K562 (cell line): ENCODE data around the gene MAP2K7. TPM values are rescaled to one million over a fixed set of nuclear protein-coding genes. Genes with fewer than 3 reads are reported as not detected.
A peak's percentile ranks its signal among the peaks of the same experiment; 100 is the strongest.

Source experiments
- ATF7 ChIP-seq: fragments of 450-650 bp; IDR thresholded peaks from 2 replicates; pipeline ENCODE4 v1.7.1; 2014; ENCODE audit warnings: mild to moderate bottlenecking, moderate library complexity
- ETV5 ChIP-seq: sonication (generic); formaldehyde crosslinking; IDR thresholded peaks from 2 replicates; pipeline ENCODE4 v1.4.0; 2020; ENCODE audit warnings: low read depth, mild to moderate bottlenecking, missing genetic modification reagents
- JUND ChIP-seq, 2 experiments: IDR thresholded peaks; 2 replicates in 1 of 2; 3 replicates in 1 of 2; pipeline ENCODE4 v1.6.1; 2011; ENCODE audit warnings: borderline replicate concordance in 2 of 2, low read depth in 2 of 2, low read length in 2 of 2, improper control_type of control experiment in 1 of 2, missing biosample characterization in 1 of 2, missing genetic modification characterization in 1 of 2, missing genetic modification reagents in 1 of 2
- MECOM ChIP-seq: fragments of 250-450 bp; sonication (Bioruptor Pico); IDR thresholded peaks from 2 replicates; pipeline ENCODE4 v1.8.0; 2022; ENCODE audit warnings: inconsistent platforms
- PHF8 ChIP-seq: fragments of 200-600 bp; sonication (generic); IDR thresholded peaks from 2 replicates; pipeline ENCODE4 v1.6.1; 2012; ENCODE audit warnings: mixed run types, mild to moderate bottlenecking, inconsistent platforms, low read length, moderate library complexity, borderline replicate concordance
- TGIF2 ChIP-seq: sonication (generic); formaldehyde crosslinking; IDR thresholded peaks from 2 replicates; pipeline ENCODE4 v1.8.1; 2022; ENCODE audit warnings: mild to moderate bottlenecking, missing genetic modification reagents, moderate library complexity
- TRIM28 ChIP-seq: fragments of 450-650 bp; IDR thresholded peaks from 2 replicates; pipeline ENCODE4 v1.6.1; 2017
- ZBTB7A ChIP-seq: IDR thresholded peaks from 2 replicates; pipeline ENCODE4 v1.6.1; 2011; ENCODE audit warnings: low read depth, mild to moderate bottlenecking, low read length, moderate library complexity, borderline replicate concordance; ENCODE audit not compliant: control insufficient read depth
- ZNF583 ChIP-seq: fragments of 250-450 bp; sonication (Bioruptor Pico); IDR thresholded peaks from 2 replicates; pipeline ENCODE4 v1.4.0; 2020
- ZNF584 ChIP-seq: fragments of 200-800 bp; sonication (Bioruptor generic); IDR thresholded peaks from 2 replicates; pipeline ENCODE4 v1.6.1; 2016; ENCODE audit warnings: low read depth, mild to moderate bottlenecking, missing genetic modification characterization, missing compliant biosample characterization
- ZNF644 ChIP-seq: fragments of 200-800 bp; sonication (Bioruptor generic); IDR thresholded peaks from 2 replicates; pipeline ENCODE4 v1.6.1; 2016; ENCODE audit warnings: low read depth, missing genetic modification characterization, missing compliant biosample characterization
- polyA plus RNA-seq, 8 experiments: library from polyadenylated mRNA; depleted of rRNA in 4 of 8; stranded (reverse) in 5 of 8; unstranded in 3 of 8; fragments of >200 nt; fragmentation: Nextera tagmentation in 2 of 8; fragmentation: Illumina TruSeq in 1 of 8; extraction: Ambion mirVana in 2 of 8; extraction: Trizol in 1 of 8; gene quantifications; 2 replicates each; pipeline versions ENCODE4 v1.2.1 to v1.2.3, GENCODE V29; 2011 to 2014; ENCODE audit warnings: inconsistent platforms in 1 of 8, missing spikeins in 1 of 8
- total RNA-seq, 7 experiments: library from RNA; depleted of rRNA in 6 of 7; stranded (reverse); fragments of >200 nt in 6 of 7; fragmentation: Illumina TruSeq in 2 of 7; extraction: Trizol in 2 of 7; gene quantifications; 2 replicates each; pipeline versions ENCODE4 v1.2.1 to v1.2.3, GENCODE V29; 2011 to 2021; ENCODE audit warnings: low replicate concordance in 1 of 7
- TF ChIP-seq, protein P1 (sequence below): fragments of 200-800 bp; sonication (Bioruptor generic); IDR thresholded peaks from 2 replicates; pipeline ENCODE4 v1.6.1; 2017; ENCODE audit warnings: missing genetic modification characterization, missing compliant biosample characterization
- TF ChIP-seq, protein P2 (sequence below), 2 experiments: fragments of 450-650 bp in 1 of 2; sonication (generic) in 1 of 2; formaldehyde crosslinking in 1 of 2; IDR thresholded peaks; 2 replicates each; pipeline versions ENCODE4 v1.7.1 to v1.9.0; 2016 to 2022; ENCODE audit warnings: inconsistent platforms in 1 of 2, mild to moderate bottlenecking in 1 of 2, missing genetic modification reagents in 1 of 2

The MAP2K7 gene
- total and polyA plus RNA-seq, 9 of the 15 experiments (the other 6 are each of a cell fraction or from before 2014, with no cell fraction given): 0.51 to 45.8 (median 14.1) TPM

DNA sequence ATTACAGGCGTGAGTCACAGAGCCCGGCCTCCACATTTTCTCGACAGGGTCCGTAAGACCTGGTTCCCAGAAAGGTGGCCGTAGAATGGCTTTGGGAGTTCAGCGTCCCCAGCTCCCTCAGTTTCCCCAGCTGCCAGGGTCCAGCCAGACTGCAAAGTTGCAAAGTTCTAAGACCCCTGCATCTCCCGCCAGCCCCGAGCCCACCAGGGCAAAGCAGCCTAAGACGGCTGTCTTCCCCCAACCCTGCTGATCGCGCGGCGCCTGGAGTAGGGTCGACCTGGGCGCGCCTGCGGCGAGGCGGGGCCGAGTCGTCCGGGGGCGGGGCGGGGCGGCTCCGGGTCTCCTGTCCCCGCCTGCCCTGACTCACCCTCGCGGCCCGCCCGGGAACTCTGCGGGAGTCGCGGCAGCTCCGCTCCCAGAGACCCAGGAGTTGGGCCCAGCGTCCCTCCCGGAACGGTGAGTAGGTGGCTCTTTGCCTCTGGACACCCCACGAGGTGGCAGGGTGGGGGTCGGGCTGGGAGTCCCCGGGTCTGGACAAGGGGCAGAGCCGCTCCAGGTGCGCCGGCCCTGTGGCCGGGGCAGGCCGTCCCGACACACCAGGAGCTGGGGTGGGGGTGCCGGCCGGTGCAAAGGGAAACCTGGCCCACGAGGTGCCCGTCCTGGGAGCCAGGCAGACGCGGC, 15.4 kb upstream of the MAP2K7 start, which contains the start of gene LRRC8E (continued):
- TF ChIP-seq, protein P1, sequence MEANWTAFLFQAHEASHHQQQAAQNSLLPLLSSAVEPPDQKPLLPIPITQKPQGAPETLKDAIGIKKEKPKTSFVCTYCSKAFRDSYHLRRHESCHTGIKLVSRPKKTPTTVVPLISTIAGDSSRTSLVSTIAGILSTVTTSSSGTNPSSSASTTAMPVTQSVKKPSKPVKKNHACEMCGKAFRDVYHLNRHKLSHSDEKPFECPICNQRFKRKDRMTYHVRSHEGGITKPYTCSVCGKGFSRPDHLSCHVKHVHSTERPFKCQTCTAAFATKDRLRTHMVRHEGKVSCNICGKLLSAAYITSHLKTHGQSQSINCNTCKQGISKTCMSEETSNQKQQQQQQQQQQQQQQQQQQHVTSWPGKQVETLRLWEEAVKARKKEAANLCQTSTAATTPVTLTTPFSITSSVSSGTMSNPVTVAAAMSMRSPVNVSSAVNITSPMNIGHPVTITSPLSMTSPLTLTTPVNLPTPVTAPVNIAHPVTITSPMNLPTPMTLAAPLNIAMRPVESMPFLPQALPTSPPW (CRISPR knock-in tag): peak; percentile 64; the same call in 1 of the 2 replicates
- TF ChIP-seq TGIF2 (CRISPR knock-in tag) (no peak), ZNF584 (no peak), TRIM28 (no peak), PHF8 (peak; percentile 82; the same call in 1 of the 2 replicates), ZNF583 (CRISPR knock-in tag) (no peak), ATF7 (peak; percentile 59; the same call in 1 of the 2 replicates), ZNF644 (tag) (no peak), MECOM (no peak), ETV5 (CRISPR knock-in tag) (peak; percentile 32; the same call in 1 of the 2 replicates), JUND (IDR thresholded peaks at IDR 0.05; ENCODE audit: borderline replicate concordance, low read depth, low read length) (peak; percentile 72), JUND (tag; IDR thresholded peaks at IDR 0.05; ENCODE audit: borderline replicate concordance, low read depth, low read length) (peak; percentile 54; the same call in 1 of the 3 replicates), ZBTB7A (peak; percentile 91)
- TF ChIP-seq, protein P2, sequence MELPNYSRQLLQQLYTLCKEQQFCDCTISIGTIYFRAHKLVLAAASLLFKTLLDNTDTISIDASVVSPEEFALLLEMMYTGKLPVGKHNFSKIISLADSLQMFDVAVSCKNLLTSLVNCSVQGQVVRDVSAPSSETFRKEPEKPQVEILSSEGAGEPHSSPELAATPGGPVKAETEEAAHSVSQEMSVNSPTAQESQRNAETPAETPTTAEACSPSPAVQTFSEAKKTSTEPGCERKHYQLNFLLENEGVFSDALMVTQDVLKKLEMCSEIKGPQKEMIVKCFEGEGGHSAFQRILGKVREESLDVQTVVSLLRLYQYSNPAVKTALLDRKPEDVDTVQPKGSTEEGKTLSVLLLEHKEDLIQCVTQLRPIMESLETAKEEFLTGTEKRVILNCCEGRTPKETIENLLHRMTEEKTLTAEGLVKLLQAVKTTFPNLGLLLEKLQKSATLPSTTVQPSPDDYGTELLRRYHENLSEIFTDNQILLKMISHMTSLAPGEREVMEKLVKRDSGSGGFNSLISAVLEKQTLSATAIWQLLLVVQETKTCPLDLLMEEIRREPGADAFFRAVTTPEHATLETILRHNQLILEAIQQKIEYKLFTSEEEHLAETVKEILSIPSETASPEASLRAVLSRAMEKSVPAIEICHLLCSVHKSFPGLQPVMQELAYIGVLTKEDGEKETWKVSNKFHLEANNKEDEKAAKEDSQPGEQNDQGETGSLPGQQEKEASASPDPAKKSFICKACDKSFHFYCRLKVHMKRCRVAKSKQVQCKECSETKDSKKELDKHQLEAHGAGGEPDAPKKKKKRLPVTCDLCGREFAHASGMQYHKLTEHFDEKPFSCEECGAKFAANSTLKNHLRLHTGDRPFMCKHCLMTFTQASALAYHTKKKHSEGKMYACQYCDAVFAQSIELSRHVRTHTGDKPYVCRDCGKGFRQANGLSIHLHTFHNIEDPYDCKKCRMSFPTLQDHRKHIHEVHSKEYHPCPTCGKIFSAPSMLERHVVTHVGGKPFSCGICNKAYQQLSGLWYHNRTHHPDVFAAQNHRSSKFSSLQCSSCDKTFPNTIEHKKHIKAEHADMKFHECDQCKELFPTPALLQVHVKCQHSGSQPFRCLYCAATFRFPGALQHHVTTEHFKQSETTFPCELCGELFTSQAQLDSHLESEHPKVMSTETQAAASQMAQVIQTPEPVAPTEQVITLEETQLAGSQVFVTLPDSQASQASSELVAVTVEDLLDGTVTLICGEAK (IDR thresholded peaks at IDR 0.05): 0 out of 2 replicates have a peak, but pooled peaks have one; percentile 24
- TF ChIP-seq, protein P2 (CRISPR knock-in tag; IDR thresholded peaks at IDR 0.05): no peak
